ENCODE measurements around the gene C14orf132. TPM values are rescaled to one million over a fixed set of nuclear protein-coding genes. Genes with fewer than 3 reads are reported as not detected.

The C14orf132 gene
- total and polyA plus RNA-seq, 10 of the 15 experiments (the other 5 are each of a cell fraction or from before 2014, with no cell fraction given) = under 0.01 to 1.2 (median 0.03) TPM; not detected in 2

GRCh38 chr14:96081767-96082400, 42.7 kb downstream of the C14orf132 start:
- Histone ChIP-seq H3K27ac (ENCODE audit: control insufficient read depth, insufficient read depth) (no peak overlapping the region), H4K20me1 (ENCODE audit: control insufficient read depth, insufficient read depth) (no peaks in the 10 kb centered on the region), H3K4me3 (no peak overlapping the region), H3K4me2 (ENCODE audit: control insufficient read depth, insufficient read depth) (no peak overlapping the region), H3K79me2 (ENCODE audit: control insufficient read depth, insufficient read depth, low read length) (no peaks in the 10 kb centered on the region), H3K36me3 (ENCODE audit: control insufficient read depth in 2 of 2, insufficient read depth in 2 of 2, low read length in 1 of 2) (no peaks in the 10 kb centered on the region), H3K9ac (ENCODE audit: control insufficient read depth, insufficient read depth, low read length) (no peak overlapping the region), H3K27me3 (replicated peaks in 1 of 2; ENCODE audit: control insufficient read depth in 2 of 2, insufficient read depth in 2 of 2, low read length in 1 of 2) (peaks cover 0 to 6% of the 10 kb centered on the region in 2 experiments; a peak in 2 of 4 replicates), H2AFZ (ENCODE audit: control insufficient read depth, low read depth, low read length) (no peak overlapping the region), H3K4me1 (ENCODE audit: control insufficient read depth, insufficient read depth, low read length) (peaks cover 7% of the 10 kb centered on the region), H3K9me3 (replicated peaks; ENCODE audit: control insufficient read depth, insufficient read depth, low read length) (no peaks in the 10 kb centered on the region)
- DNase-seq (ENCODE audit: low read depth, low spot score) (no peak), FAIRE-seq (no peak), ATAC-seq (no peak)
- SMC1A ChIA-PET (ENCODE audit: uncharacterized antibody, unreplicated experiment) = interaction anchor here (0.8 to 1.9 kb wide), 4 partner anchors 9 to 168 kb away, joined by 3 to 6 read pairs (median 4); no protein-coding TSS in a partner anchor
- 64% methylated on average over 10 of the region's 10 CpGs for WGBS (ENCODE audit: insufficient coverage, insufficient replicate concordance, low lambda C conversion rate, missing lambda C conversion rate)
- intact Hi-C loops (cut with micrococcal nuclease; ENCODE audit: unreplicated experiment) (no loop called here), in situ Hi-C loops (cut with MboI) (no loop called here)
- POLR2A ChIA-PET = no interaction called here
- no TSS peak for BruUV-seq (replicated peaks)
- CTCF ChIA-PET = interaction anchor here (2.6 kb wide), 1 partner anchor 16 kb away, joined by 11 read pairs; no protein-coding TSS in a partner anchor
- RAD21 ChIA-PET (ENCODE audit: unreplicated experiment) = no interaction called here
- TF ChIP-seq IKZF2 (IDR thresholded peaks at IDR 0.05) (no peak), CREB1 (IDR thresholded peaks at IDR 0.05; ENCODE audit: low read depth) (no peak), BCLAF1 (IDR thresholded peaks at IDR 0.05) (no peak), RAD21 (IDR thresholded peaks at IDR 0.05; ENCODE audit: insufficient read depth, low read depth, low read length) (no peak), SIN3A (IDR thresholded peaks at IDR 0.05; ENCODE audit: low read depth, low read length) (no peak), POLR2AphosphoS5 (IDR thresholded peaks at IDR 0.05; ENCODE audit: low read length) (no peak), ATF7 (IDR thresholded peaks at IDR 0.05; ENCODE audit: low read depth) (no peak), MEF2B (IDR thresholded peaks at IDR 0.05; ENCODE audit: partially characterized antibody, poor library complexity, severe bottlenecking) (no peak), USF2 (IDR thresholded peaks at IDR 0.05; ENCODE audit: borderline replicate concordance, low read depth, low read length) (no peak), DPF2 (IDR thresholded peaks at IDR 0.05) (no peak), STAT3 (IDR thresholded peaks at IDR 0.05; ENCODE audit: low read depth, low read length) (no peak), PML (IDR thresholded peaks at IDR 0.05; ENCODE audit: low read length) (no peak), IKZF1 (conservative IDR thresholded peaks at IDR 0.05) (no peak)
